OCI-LY3 (cell line): Measurements from ENCODE around the gene AKAP8L.

Source experiments
- EZH2phosphoT487 ChIP-seq: fragments of 200-600 bp; shearing (Covaris generic); IDR thresholded peaks from 2 replicates; pipeline ENCODE4 v1.6.1; 2018; ENCODE audit warnings: antibody characterized with exemption, mixed run types, low read depth
- TF ChIP-seq, protein P1 (sequence below): fragments of 200-600, 300-600 bp; sonication (generic); IDR thresholded peaks from 2 replicates; pipeline ENCODE4 v1.5.1; 2014; ENCODE audit warnings: antibody characterized with exemption, low read length, low read depth

DNA sequence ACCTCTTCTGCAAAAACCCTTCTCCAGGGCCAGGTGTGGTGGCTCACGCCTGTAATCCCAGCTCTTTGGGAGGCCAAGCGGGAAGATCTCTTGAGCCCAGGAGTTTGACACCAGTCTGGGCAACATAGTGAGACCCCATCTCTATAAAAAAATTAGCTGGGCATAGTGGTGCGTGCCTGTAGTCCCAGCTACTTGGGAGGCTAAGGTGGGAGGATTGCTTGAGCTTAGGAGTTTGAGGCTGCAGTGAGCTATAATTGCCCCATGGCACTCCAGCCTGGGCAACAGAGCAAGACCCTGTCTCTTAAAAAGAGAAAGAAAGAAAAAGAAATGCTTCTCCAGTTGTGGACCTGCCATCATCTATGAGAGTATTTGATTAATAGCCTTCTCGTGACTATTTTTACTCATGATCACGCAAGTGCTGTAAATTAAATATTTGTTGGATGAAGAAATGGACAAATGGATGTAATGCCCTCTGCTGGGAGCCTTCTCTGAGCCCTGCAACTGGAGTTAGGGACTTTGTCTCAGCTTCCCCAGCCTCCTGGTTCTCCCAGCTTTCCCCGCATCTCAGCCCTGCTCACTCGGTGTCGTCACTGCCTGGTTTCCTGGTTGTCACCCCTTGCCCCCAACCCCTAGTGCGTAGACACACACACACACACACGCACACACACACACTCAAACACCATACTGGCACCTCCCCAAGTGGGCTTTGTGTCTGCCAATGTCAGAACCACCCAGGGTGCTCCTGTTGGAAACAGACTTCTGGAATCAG lies 18.8 kb upstream of the AKAP8L start:
- TF ChIP-seq, protein P1, sequence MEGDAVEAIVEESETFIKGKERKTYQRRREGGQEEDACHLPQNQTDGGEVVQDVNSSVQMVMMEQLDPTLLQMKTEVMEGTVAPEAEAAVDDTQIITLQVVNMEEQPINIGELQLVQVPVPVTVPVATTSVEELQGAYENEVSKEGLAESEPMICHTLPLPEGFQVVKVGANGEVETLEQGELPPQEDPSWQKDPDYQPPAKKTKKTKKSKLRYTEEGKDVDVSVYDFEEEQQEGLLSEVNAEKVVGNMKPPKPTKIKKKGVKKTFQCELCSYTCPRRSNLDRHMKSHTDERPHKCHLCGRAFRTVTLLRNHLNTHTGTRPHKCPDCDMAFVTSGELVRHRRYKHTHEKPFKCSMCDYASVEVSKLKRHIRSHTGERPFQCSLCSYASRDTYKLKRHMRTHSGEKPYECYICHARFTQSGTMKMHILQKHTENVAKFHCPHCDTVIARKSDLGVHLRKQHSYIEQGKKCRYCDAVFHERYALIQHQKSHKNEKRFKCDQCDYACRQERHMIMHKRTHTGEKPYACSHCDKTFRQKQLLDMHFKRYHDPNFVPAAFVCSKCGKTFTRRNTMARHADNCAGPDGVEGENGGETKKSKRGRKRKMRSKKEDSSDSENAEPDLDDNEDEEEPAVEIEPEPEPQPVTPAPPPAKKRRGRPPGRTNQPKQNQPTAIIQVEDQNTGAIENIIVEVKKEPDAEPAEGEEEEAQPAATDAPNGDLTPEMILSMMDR: no peak
- TF ChIP-seq EZH2phosphoT487: no peak
